Muscle of leg (tissue), 11 donors: ENCODE measurements around the gene PTPRG. TPM values are rescaled to one million over a fixed set of nuclear protein-coding genes. Genes with fewer than 3 reads are reported as not detected.

Source experiments
- DNase-seq: peaks from one replicate; pipeline ENCODE4 v3.0.0; 2013
- H3K27ac ChIP-seq: one replicate; pipeline ENCODE4 v1.5.1; 2013; ENCODE audit warnings: mild to moderate bottlenecking, low read length, control low read depth
- H3K27me3 ChIP-seq: one replicate; pipeline ENCODE4 v1.6.1; 2013; ENCODE audit warnings: low read length; ENCODE audit not compliant: control insufficient read depth, insufficient read depth
- H3K36me3 ChIP-seq: one replicate; pipeline ENCODE4 v1.6.1; 2013; ENCODE audit warnings: low read length; ENCODE audit not compliant: control insufficient read depth, insufficient read depth
- H3K4me1 ChIP-seq: one replicate; pipeline ENCODE4 v1.6.1; 2013; ENCODE audit warnings: low read length; ENCODE audit not compliant: control insufficient read depth, insufficient read depth
- H3K4me3 ChIP-seq: one replicate; pipeline ENCODE4 v1.5.1; 2013; ENCODE audit warnings: low read length, control low read depth
- H3K9me3 ChIP-seq: replicated peaks from 2 replicates; pipeline ENCODE4 v1.6.1; 2013; ENCODE audit warnings: low read depth, low read length; ENCODE audit not compliant: control insufficient read depth
- WGBS: methylation state at CpG from one replicate; pipeline ENCODE4 v1.1.5; 2013; ENCODE audit warnings: missing lambda C conversion rate; ENCODE audit not compliant: insufficient coverage; 5-methylcytosine and 5-hydroxymethylcytosine counted together
- polyA plus RNA-seq, 8 donors: library from polyadenylated mRNA; unstranded; fragments of 120-200 nt; gene quantifications; one replicate each; pipeline versions ENCODE4 v1.2.1 to v1.2.3, GENCODE V29; 2013; ENCODE audit warnings: inconsistent platforms in 1 of 8, low replicate concordance in 1 of 8; ENCODE audit not compliant: insufficient read length in 8 of 8, insufficient read depth in 1 of 8
- total RNA-seq: library from RNA; stranded (reverse); fragments of 120-200 nt; gene quantifications from one replicate; pipeline ENCODE4 v1.2.4, GENCODE V29; 2013

PTPRG gene
- total and polyA plus RNA-seq, 9 donors, result 15.7 to 45.7 (median 30.8) TPM

GRCh38 chr3:61582846-61583245, 21.5 kb downstream of the PTPRG start:
- 100% methylated on average over 4 of the region's 4 CpGs for WGBS
- no peak overlapping the region for H3K27ac ChIP-seq
- H3K36me3 ChIP-seq, result no peaks in the 10 kb centered on the region
- no peak for DNase-seq
- peaks cover 5% of the 10 kb centered on the region for H3K4me1 ChIP-seq
- H3K4me3 ChIP-seq, result no peak overlapping the region
- H3K9me3 ChIP-seq, result no peaks in the 10 kb centered on the region
- no peaks in the 10 kb centered on the region for H3K27me3 ChIP-seq

- no CpG with 5 or more reads among the region's 10 CpGs for whole genome bisulfite sequencing
- no peak overlapping the region for H3K27ac ChIP-seq
Measured at GRCh38 chr3:61583890-61584875, 22.8 kb downstream of the PTPRG start.

GRCh38 chr3:61589856-61590255, 28.5 kb downstream of the PTPRG start:
- Histone ChIP-seq H3K27me3 (no peaks in the 10 kb centered on the region), H3K27ac (no peak overlapping the region), H3K36me3 (no peaks in the 10 kb centered on the region), H3K4me3 (no peak overlapping the region), H3K9me3 (no peaks in the 10 kb centered on the region), H3K4me1 (peaks cover 10% of the 10 kb centered on the region)
- no peak for DNase-seq
- 100% methylated on average over 1 of the region's 5 CpGs for WGBS

More at GRCh38 chr3:61583890-61584875, 22.8 kb downstream of the PTPRG start:
- H3K27me3 ChIP-seq, result no peaks in the 10 kb centered on the region
- H3K4me1 ChIP-seq, result peaks cover 7% of the 10 kb centered on the region
- no peak for DNase-seq
- no peaks in the 10 kb centered on the region for H3K36me3 ChIP-seq
- H3K4me3 ChIP-seq, result no peak overlapping the region
- no peaks in the 10 kb centered on the region for H3K9me3 ChIP-seq

- H3K36me3 ChIP-seq, result no peaks in the 10 kb centered on the region
- DNase-seq, result no peak
Measured at GRCh38 chr3:61591300-61591699, 29.9 kb downstream of the PTPRG start.

GRCh38 chr3:61593446-61594029, 32.2 kb downstream of the PTPRG start:
- Histone ChIP-seq H3K27me3 (no peaks in the 10 kb centered on the region), H3K9me3 (no peaks in the 10 kb centered on the region), H3K36me3 (no peaks in the 10 kb centered on the region), H3K4me3 (no peak overlapping the region), H3K4me1 (peaks cover 8% of the 10 kb centered on the region), H3K27ac (no peak overlapping the region)
- DNase-seq, result no peak
- no CpG with 5 or more reads among the region's 4 CpGs for WGBS

More at GRCh38 chr3:61591300-61591699, 29.9 kb downstream of the PTPRG start:
- no peak overlapping the region for H3K4me3 ChIP-seq
- no peaks in the 10 kb centered on the region for H3K9me3 ChIP-seq
- no peak overlapping the region for H3K27ac ChIP-seq
- no peaks in the 10 kb centered on the region for H3K27me3 ChIP-seq
- H3K4me1 ChIP-seq, result peaks cover 13% of the 10 kb centered on the region

GRCh38 chr3:61594144-61594963, 33.0 kb downstream of the PTPRG start:
- DNase-seq, result peak; percentile 53
- H3K36me3 ChIP-seq, result no peaks in the 10 kb centered on the region
- H3K27me3 ChIP-seq, result no peaks in the 10 kb centered on the region
- peak overlapping the region; percentile 48 for H3K27ac ChIP-seq
- H3K9me3 ChIP-seq, result no peaks in the 10 kb centered on the region
- no peak overlapping the region for H3K4me3 ChIP-seq
- 35% methylated on average over 4 of the region's 12 CpGs for WGBS
- peaks cover 8% of the 10 kb centered on the region for H3K4me1 ChIP-seq

- no peak for DNase-seq
- no peaks in the 10 kb centered on the region for H3K27me3 ChIP-seq
- H3K4me1 ChIP-seq, result peaks cover 8% of the 10 kb centered on the region
- H3K9me3 ChIP-seq, result no peaks in the 10 kb centered on the region
- WGBS, result 40% methylated on average over 1 of the region's 9 CpGs
- no peak overlapping the region for H3K4me3 ChIP-seq
- no peaks in the 10 kb centered on the region for H3K36me3 ChIP-seq
- peak overlapping the region; percentile 32 for H3K27ac ChIP-seq
Measured at GRCh38 chr3:61594964-61595285, 33.6 kb downstream of the PTPRG start.

GRCh38 chr3:61595288-61595687, 33.9 kb downstream of the PTPRG start:
- peaks cover 8% of the 10 kb centered on the region for H3K4me1 ChIP-seq
- no peak overlapping the region for H3K4me3 ChIP-seq
- H3K27ac ChIP-seq, result peak overlapping the region; percentile 32
- no CpG with 5 or more reads among the region's 1 CpG for WGBS
- no peaks in the 10 kb centered on the region for H3K36me3 ChIP-seq
- H3K9me3 ChIP-seq, result no peaks in the 10 kb centered on the region
- DNase-seq, result no peak
- H3K27me3 ChIP-seq, result no peaks in the 10 kb centered on the region

- WGBS, result no CpG with 5 or more reads among the region's 3 CpGs
- Histone ChIP-seq H3K27ac (no peak overlapping the region), H3K36me3 (no peaks in the 10 kb centered on the region), H3K9me3 (no peaks in the 10 kb centered on the region), H3K27me3 (no peaks in the 10 kb centered on the region), H3K4me3 (no peak overlapping the region), H3K4me1 (peaks cover 8% of the 10 kb centered on the region)
- DNase-seq, result peak; percentile 30
Measured at GRCh38 chr3:61595826-61596225, 34.5 kb downstream of the PTPRG start.

GRCh38 chr3:61597906-61598305, 36.5 kb downstream of the PTPRG start:
- Histone ChIP-seq H3K9me3 (no peaks in the 10 kb centered on the region), H3K27me3 (no peaks in the 10 kb centered on the region), H3K4me1 (peaks cover 8% of the 10 kb centered on the region), H3K4me3 (no peak overlapping the region), H3K27ac (no peak overlapping the region), H3K36me3 (no peaks in the 10 kb centered on the region)
- no peak for DNase-seq
- 72% methylated on average over 7 of the region's 7 CpGs for WGBS
